Fibroblast of skin of abdomen (primary cell): ENCODE data around the gene DNAH8.

ENCODE experiments used
- DNase-seq: peaks from one replicate; pipeline ENCODE4 v3.0.0-alpha.2; 2013

The DNAH8 gene

GRCh38 chr6:38799529-38800184 is 84.5 kb downstream of the DNAH8 start:
- no peak for DNase-seq

- no peak for DNase-seq
Measured at GRCh38 chr6:38801305-38801704, 86.2 kb downstream of the DNAH8 start.

- DNase-seq = no peak
Measured at GRCh38 chr6:38802497-38802896, 87.4 kb downstream of the DNAH8 start.

GRCh38 chr6:38803129-38803528 is 88.0 kb downstream of the DNAH8 start:
- DNase-seq = no peak

- no peak for DNase-seq
Measured at GRCh38 chr6:38804358-38804757, 89.2 kb downstream of the DNAH8 start.

- no peak for DNase-seq
Measured at GRCh38 chr6:38805127-38805655, 90.1 kb downstream of the DNAH8 start.

GRCh38 chr6:38805692-38806091 is 90.6 kb downstream of the DNAH8 start:
- no peak for DNase-seq

- DNase-seq = no peak
Measured at GRCh38 chr6:38806271-38806670, 91.2 kb downstream of the DNAH8 start.

- no peak for DNase-seq
Measured at GRCh38 chr6:38806833-38807232, 91.7 kb downstream of the DNAH8 start.

GRCh38 chr6:38808039-38808438 is 92.9 kb downstream of the DNAH8 start:
- no peak for DNase-seq

GRCh38 chr6:38813041-38813823 is 98.1 kb downstream of the DNAH8 start:
- no peak for DNase-seq

- no peak for DNase-seq
Measured at GRCh38 chr6:38814761-38815160, 99.7 kb downstream of the DNAH8 start.

GRCh38 chr6:38815250-38815649 is 100.1 kb downstream of the DNAH8 start:
- no peak for DNase-seq

GRCh38 chr6:38818691-38819090 is 103.6 kb downstream of the DNAH8 start:
- no peak for DNase-seq

- no peak for DNase-seq
Measured at GRCh38 chr6:38822963-38823362, 107.9 kb downstream of the DNAH8 start.

GRCh38 chr6:38824243-38824894 is 109.3 kb downstream of the DNAH8 start:
- no peak for DNase-seq

GRCh38 chr6:38827024-38827423 is 111.9 kb downstream of the DNAH8 start:
- no peak for DNase-seq

GRCh38 chr6:38831865-38832264 is 116.8 kb downstream of the DNAH8 start:
- no peak for DNase-seq

- no peak for DNase-seq
Measured at GRCh38 chr6:38833320-38833719, 118.2 kb downstream of the DNAH8 start.

GRCh38 chr6:38836585-38836984 is 121.5 kb downstream of the DNAH8 start:
- no peak for DNase-seq

- no peak for DNase-seq
Measured at GRCh38 chr6:38837101-38837500, 122.0 kb downstream of the DNAH8 start.

GRCh38 chr6:38843798-38844197 is 128.7 kb downstream of the DNAH8 start:
- no peak for DNase-seq

- DNase-seq = no peak
Measured at GRCh38 chr6:38845931-38846330, 130.8 kb downstream of the DNAH8 start.

GRCh38 chr6:38846361-38846760 is 131.2 kb downstream of the DNAH8 start:
- DNase-seq = no peak
